ENCODE data around the gene OBSCN. TPM values are rescaled to one million over a fixed set of nuclear protein-coding genes. Genes with fewer than 3 reads are reported as not detected.

OBSCN gene
- total and polyA plus RNA-seq, 4 donors, result 0.54 to 5.6 (median 2.7) TPM

DNA sequence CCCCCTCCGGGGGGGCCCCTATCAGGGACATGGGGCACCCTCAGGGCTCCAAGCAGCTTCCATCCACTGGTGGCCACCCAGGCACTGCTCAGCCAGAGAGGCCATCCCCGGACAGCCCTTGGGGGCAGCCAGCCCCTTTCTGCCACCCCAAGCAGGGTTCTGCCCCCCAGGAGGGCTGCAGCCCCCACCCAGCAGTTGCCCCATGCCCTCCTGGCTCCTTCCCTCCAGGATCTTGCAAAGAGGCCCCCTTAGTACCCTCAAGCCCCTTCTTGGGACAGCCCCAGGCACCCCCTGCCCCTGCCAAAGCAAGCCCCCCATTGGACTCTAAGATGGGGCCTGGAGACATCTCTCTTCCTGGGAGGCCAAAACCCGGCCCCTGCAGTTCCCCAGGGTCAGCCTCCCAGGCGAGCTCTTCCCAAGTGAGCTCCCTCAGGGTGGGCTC lies 163.9 kb downstream of the OBSCN start:
- TF ChIP-seq SP1 (IDR thresholded peaks at IDR 0.05) (no peak), HNF4A (conservative IDR thresholded peaks at IDR 0.05) (no peak), ZBTB33 (IDR thresholded peaks at IDR 0.05) (no peak)
- Histone ChIP-seq H3K27me3 (ENCODE audit: control insufficient read depth in 4 of 4, insufficient read depth in 4 of 4, low read length in 3 of 4) (no peaks in the 10 kb centered on the region), H3K4me1 (ENCODE audit: control insufficient read depth in 4 of 4, insufficient read depth in 4 of 4, low read length in 3 of 4) (peaks cover 0 to 3% (median 0%) of the 10 kb centered on the region in 4 donors), H3K27ac (ENCODE audit: low read depth in 1 of 2, low read length in 2 of 2) (no peak overlapping the region), H3K36me3 (ENCODE audit: control insufficient read depth in 4 of 4, insufficient read depth in 3 of 4, low read depth in 1 of 4, low read length in 3 of 4) (no peaks in the 10 kb centered on the region), H3K9me3 (ENCODE audit: control insufficient read depth in 4 of 4, low read length in 3 of 4) (no peaks in the 10 kb centered on the region), H3K9ac (ENCODE audit: low read depth in 1 of 2, low read length in 2 of 2) (no peak overlapping the region), H3K4me3 (ENCODE audit: low read depth in 1 of 3, low read length in 3 of 3) (no peak overlapping the region)
- WGBS, result 81% methylated on average over 4 of the region's 4 CpGs
- DNase-seq (ENCODE audit: low spot score), result no peak

GRCh38 chr1:228372183-228373003 lies 164.5 kb downstream of the OBSCN start:
- DNase-seq (ENCODE audit: low spot score), result no peak
- no peak overlapping the region for H3K27ac ChIP-seq (ENCODE audit: low read depth in 1 of 2, low read length in 2 of 2)
- no peak overlapping the region for H3K4me3 ChIP-seq (ENCODE audit: low read depth in 1 of 3, low read length in 3 of 3)
- no peak overlapping the region for H3K9ac ChIP-seq (ENCODE audit: low read depth in 1 of 2, low read length in 2 of 2)
- TF ChIP-seq REST (IDR thresholded peaks at IDR 0.05) (no peak), JUND (IDR thresholded peaks at IDR 0.05) (no peak), RXRA (IDR thresholded peaks at IDR 0.05) (no peak), SP1 (IDR thresholded peaks at IDR 0.05) (no peak), NR2F2 (IDR thresholded peaks at IDR 0.05) (no peak), HNF4G (IDR thresholded peaks at IDR 0.05) (no peak), FOXA2 (IDR thresholded peaks at IDR 0.05) (no peak), YY1 (IDR thresholded peaks at IDR 0.05) (no peak), ZBTB33 (IDR thresholded peaks at IDR 0.05) (no peak)
- no peaks in the 10 kb centered on the region for H3K9me3 ChIP-seq (ENCODE audit: control insufficient read depth in 4 of 4, low read length in 3 of 4)
- WGBS, result 70% methylated on average over 34 of the region's 34 CpGs
- peaks cover 0 to 3% (median 0%) of the 10 kb centered on the region in 4 donors for H3K4me1 ChIP-seq (ENCODE audit: control insufficient read depth in 4 of 4, insufficient read depth in 4 of 4, low read length in 3 of 4)
- H3K36me3 ChIP-seq (ENCODE audit: control insufficient read depth in 4 of 4, insufficient read depth in 3 of 4, low read depth in 1 of 4, low read length in 3 of 4), result no peaks in the 10 kb centered on the region
- H3K27me3 ChIP-seq (ENCODE audit: control insufficient read depth in 4 of 4, insufficient read depth in 4 of 4, low read length in 3 of 4), result no peaks in the 10 kb centered on the region
